Measurements from ENCODE around the gene CSRP3. TPM values are rescaled to one million over a fixed set of nuclear protein-coding genes. Genes with fewer than 3 reads are reported as not detected.
A peak's percentile ranks its signal among the peaks of the same experiment; 100 is the strongest.

The CSRP3 gene
- total and polyA plus RNA-seq, 2 experiments from 2014 or later = 337 to 869 TPM

DNA sequence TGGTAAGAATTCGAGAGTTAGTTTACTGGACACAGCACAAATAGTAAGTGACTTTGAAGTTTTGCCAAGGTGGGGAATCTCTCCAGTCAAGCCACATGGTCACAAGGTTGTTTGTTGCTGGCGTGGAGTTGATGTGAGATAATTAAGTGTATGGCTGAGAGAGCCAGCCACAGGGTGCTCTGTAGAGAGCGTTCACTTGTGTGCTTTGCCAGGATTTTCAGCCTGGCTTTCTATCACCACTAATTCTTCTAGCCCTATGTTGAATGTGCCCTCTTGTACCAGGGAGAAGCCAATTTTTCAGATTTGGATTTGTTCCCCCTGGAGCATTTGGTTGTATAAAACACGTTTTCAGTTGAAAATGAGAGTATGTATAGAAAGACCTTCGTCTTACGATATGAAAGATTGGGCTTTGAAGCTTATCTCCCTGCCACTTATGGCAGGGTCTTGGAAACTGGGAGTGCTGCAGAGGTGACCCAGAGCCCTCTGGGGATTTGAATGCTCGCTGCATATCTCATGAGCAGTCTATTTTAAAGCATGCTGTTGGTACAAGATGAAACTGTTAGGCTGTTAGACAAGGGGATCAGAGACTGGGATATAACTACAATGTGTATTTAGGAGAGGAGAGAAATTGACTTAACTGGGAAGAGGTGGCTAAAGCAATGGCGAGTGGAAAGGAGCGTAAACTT, 28.6 kb downstream of the CSRP3 start:
- H3K27ac ChIP-seq = peak overlapping the region; percentile 89
- H3K4me3 ChIP-seq = no peak overlapping the region
- DNase-seq (ENCODE audit: low read depth in 1 of 2, low spot score in 1 of 2) = peak in 1 of 2 donors; percentile 62
- peaks cover 53% of the 10 kb centered on the region for H3K4me1 ChIP-seq (ENCODE audit: low read depth)
- no peaks in the 10 kb centered on the region for H3K9me3 ChIP-seq (ENCODE audit: low read depth)
- TF ChIP-seq, protein P1, sequence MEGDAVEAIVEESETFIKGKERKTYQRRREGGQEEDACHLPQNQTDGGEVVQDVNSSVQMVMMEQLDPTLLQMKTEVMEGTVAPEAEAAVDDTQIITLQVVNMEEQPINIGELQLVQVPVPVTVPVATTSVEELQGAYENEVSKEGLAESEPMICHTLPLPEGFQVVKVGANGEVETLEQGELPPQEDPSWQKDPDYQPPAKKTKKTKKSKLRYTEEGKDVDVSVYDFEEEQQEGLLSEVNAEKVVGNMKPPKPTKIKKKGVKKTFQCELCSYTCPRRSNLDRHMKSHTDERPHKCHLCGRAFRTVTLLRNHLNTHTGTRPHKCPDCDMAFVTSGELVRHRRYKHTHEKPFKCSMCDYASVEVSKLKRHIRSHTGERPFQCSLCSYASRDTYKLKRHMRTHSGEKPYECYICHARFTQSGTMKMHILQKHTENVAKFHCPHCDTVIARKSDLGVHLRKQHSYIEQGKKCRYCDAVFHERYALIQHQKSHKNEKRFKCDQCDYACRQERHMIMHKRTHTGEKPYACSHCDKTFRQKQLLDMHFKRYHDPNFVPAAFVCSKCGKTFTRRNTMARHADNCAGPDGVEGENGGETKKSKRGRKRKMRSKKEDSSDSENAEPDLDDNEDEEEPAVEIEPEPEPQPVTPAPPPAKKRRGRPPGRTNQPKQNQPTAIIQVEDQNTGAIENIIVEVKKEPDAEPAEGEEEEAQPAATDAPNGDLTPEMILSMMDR (IDR thresholded peaks at IDR 0.05; ENCODE audit: low read depth, low read length) = no peak
- no peaks in the 10 kb centered on the region for H3K36me3 ChIP-seq
- H3K27me3 ChIP-seq = no peaks in the 10 kb centered on the region

DNA sequence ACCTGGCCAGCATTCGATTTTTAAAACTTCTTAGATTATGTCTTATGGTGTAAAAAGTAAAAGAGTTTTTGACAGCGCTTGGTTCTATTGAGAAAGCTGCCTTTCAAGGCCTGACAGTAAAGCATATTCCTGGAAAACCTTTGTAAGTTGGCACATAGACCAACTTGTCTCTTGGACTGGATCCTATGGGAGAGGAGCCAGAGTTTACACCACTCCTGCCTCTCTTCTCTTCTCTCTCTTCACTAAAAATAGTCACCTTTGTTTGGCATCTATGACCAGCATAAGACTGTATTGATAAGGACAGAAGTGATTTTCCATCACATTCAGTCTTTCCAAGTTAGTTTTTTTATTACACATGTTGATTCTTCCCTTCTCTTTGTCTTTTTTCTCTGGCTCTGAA, 33.7 kb downstream of the CSRP3 start:
- Histone ChIP-seq H3K27me3 (no peaks in the 10 kb centered on the region), H3K36me3 (no peaks in the 10 kb centered on the region), H3K4me1 (ENCODE audit: low read depth) (peaks cover 38% of the 10 kb centered on the region), H3K27ac (peak overlapping the region; percentile 44), H3K9me3 (ENCODE audit: low read depth) (no peaks in the 10 kb centered on the region), H3K4me3 (no peak overlapping the region)
- no peak for DNase-seq (ENCODE audit: low read depth in 1 of 2, low spot score in 1 of 2)
- TF ChIP-seq, protein P1 (IDR thresholded peaks at IDR 0.05; ENCODE audit: low read depth, low read length) = no peak

DNA sequence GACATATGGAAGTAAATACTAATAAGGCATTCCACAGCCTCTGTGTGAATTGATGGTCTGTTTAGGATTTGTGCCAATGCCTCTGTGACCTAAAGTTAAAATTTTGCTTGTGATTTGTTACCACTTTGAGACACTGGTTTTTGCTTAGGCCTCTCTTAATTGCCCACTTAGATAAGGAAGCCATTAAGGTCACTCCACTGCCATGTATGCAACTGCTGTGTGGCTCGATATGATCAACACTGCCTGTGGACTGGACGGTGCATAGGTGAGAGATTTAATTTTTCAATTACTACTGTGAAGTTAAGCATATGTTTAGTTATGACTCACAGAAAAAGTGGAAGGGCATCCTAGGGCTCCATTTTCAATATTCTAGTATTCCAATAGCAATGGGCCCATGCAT, 36.9 kb downstream of the CSRP3 start:
- no peak for DNase-seq (ENCODE audit: low read depth in 1 of 2, low spot score in 1 of 2)
- Histone ChIP-seq H3K27me3 (no peaks in the 10 kb centered on the region), H3K4me1 (ENCODE audit: low read depth) (peaks cover 29% of the 10 kb centered on the region), H3K9me3 (ENCODE audit: low read depth) (no peaks in the 10 kb centered on the region), H3K4me3 (no peak overlapping the region), H3K36me3 (no peaks in the 10 kb centered on the region), H3K27ac (no peak overlapping the region)
- TF ChIP-seq, protein P1 (IDR thresholded peaks at IDR 0.05; ENCODE audit: low read depth, low read length) = no peak

DNA sequence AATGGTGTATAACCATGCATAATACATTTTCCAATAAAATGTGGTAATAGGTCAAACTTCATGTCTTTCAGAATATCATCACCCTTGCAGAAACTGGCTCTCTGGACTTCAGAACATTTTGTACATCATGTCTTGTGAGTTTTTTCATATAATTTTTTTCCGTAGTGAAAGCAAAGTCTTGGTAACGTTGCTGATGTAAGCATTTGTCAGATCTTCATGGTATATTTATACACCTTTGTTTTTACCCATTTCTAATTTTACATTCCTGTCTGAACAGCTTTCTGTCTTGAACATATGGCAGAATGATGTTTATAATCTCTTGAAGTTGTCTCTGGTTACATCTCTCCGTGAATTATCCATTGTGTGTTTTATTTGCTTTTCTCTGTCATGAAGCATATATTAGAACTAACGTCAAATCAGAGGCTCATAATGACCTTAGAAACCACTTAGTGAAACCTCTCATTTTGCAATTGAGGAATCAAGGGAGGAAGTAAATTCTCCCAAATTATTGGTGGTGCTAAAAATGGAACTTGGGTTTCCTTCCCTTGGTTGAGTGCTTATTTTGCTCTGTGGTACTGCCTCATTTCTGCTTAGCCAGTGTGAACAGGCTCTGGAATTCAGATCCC, 37.4 kb downstream of the CSRP3 start:
- Histone ChIP-seq H3K9me3 (ENCODE audit: low read depth) (no peaks in the 10 kb centered on the region), H3K4me3 (no peak overlapping the region), H3K4me1 (ENCODE audit: low read depth) (peaks cover 29% of the 10 kb centered on the region), H3K27ac (no peak overlapping the region), H3K36me3 (no peaks in the 10 kb centered on the region), H3K27me3 (no peaks in the 10 kb centered on the region)
- DNase-seq (ENCODE audit: low read depth in 1 of 2, low spot score in 1 of 2) = no peak
- TF ChIP-seq, protein P1 (IDR thresholded peaks at IDR 0.05; ENCODE audit: low read depth, low read length) = no peak

DNA sequence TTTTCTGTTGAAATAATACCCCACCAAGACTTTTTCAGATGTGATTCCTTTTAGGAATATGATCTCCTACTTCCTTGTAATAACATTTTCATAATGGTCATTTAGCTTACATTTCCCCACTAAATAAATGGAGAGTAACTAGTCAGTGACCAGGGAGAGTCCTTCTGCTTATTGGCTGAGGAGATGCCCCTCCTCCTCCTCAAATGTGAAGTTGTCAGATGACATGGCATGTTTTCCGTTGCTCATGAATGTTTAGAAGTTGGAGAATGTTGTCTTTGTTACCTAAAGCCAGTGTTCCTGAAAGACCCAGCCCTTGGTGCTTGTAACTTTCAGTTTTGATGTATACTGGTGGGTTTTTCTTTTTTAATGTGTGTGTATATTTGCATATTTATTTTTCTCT, 38.2 kb downstream of the CSRP3 start:
- H3K9me3 ChIP-seq (ENCODE audit: low read depth) = no peaks in the 10 kb centered on the region
- H3K36me3 ChIP-seq = no peaks in the 10 kb centered on the region
- no peak overlapping the region for H3K4me3 ChIP-seq

More for the DNA sequence above, 38.2 kb downstream of the CSRP3 start:
- no peak overlapping the region for H3K27ac ChIP-seq
- DNase-seq (ENCODE audit: low read depth in 1 of 2, low spot score in 1 of 2) = no peak
- H3K4me1 ChIP-seq (ENCODE audit: low read depth) = peaks cover 25% of the 10 kb centered on the region
- TF ChIP-seq, protein P1 (IDR thresholded peaks at IDR 0.05; ENCODE audit: low read depth, low read length) = no peak
- no peaks in the 10 kb centered on the region for H3K27me3 ChIP-seq
